GM23338 (cell line): ENCODE results near the gene FGF9. TPM values are rescaled to one million over a fixed set of nuclear protein-coding genes. Genes with fewer than 3 reads are reported as not detected.

Source experiments
- ATAC-seq: fragments of 200-7000 bp; cut with Tn5 transposase; 3 replicates; pipeline ENCODE4 v1.9.1; 2020
- DNase-seq: peaks from one replicate; pipeline ENCODE4 v3.0.0-alpha.2; 2015; ENCODE audit warnings: low spot score
- H2AFZ ChIP-seq: fragments of 200-600 bp; sonication (generic); 2 replicates; pipeline ENCODE4 v1.8.0; 2016; ENCODE audit warnings: antibody characterized with exemption, mild to moderate bottlenecking, moderate library complexity
- H3F3A ChIP-seq: fragments of 200-600 bp; sonication (generic); replicated peaks from 2 replicates; pipeline ENCODE4 v1.8.0; 2017; ENCODE audit warnings: antibody characterized with exemption, mixed run types, low read depth
- H3K27ac ChIP-seq: fragments of 200-600 bp; sonication (generic); 2 replicates; pipeline ENCODE4 v1.6.1; 2016; ENCODE audit warnings: low read depth
- H3K27me3 ChIP-seq: fragments of 200-600 bp; sonication (generic); 2 replicates; pipeline ENCODE4 v1.8.0; 2016; ENCODE audit warnings: mild to moderate bottlenecking, mixed run types, moderate library complexity; ENCODE audit not compliant: insufficient read depth
- H3K36me3 ChIP-seq: fragments of 200-600 bp; sonication (generic); 2 replicates; pipeline ENCODE4 v1.8.0; 2016; ENCODE audit warnings: mild to moderate bottlenecking; ENCODE audit not compliant: insufficient read depth
- H3K4me1 ChIP-seq: fragments of 200-600 bp; sonication (generic); 2 replicates; pipeline ENCODE4 v1.8.0; 2016; ENCODE audit warnings: mild to moderate bottlenecking, moderate library complexity; ENCODE audit not compliant: insufficient read depth
- H3K4me2 ChIP-seq: fragments of 200-600 bp; sonication (generic); 2 replicates; pipeline ENCODE4 v1.7.1; 2017; ENCODE audit warnings: mixed run types
- H3K4me3 ChIP-seq: fragments of 200-600 bp; sonication (generic); 2 replicates; pipeline ENCODE4 v1.6.1; 2016; ENCODE audit warnings: mixed run types
- H3K79me2 ChIP-seq: fragments of 200-600 bp; sonication (generic); replicated peaks from 2 replicates; pipeline ENCODE4 v1.8.0; 2017; ENCODE audit warnings: mild to moderate bottlenecking; ENCODE audit not compliant: insufficient read depth
- H3K9me2 ChIP-seq: fragments of 200-600 bp; sonication (generic); 2 replicates; pipeline ENCODE4 v1.8.0; 2017; ENCODE audit not compliant: insufficient read depth
- H4K20me1 ChIP-seq: fragments of 200-600 bp; sonication (generic); replicated peaks from 2 replicates; pipeline ENCODE4 v1.8.0; 2017; ENCODE audit warnings: mild to moderate bottlenecking; ENCODE audit not compliant: insufficient read depth
- H3K27ac Mint-ChIP-seq: 2 replicates; pipeline ENCODE4 v1.8.0; 2020; ENCODE audit warnings: inconsistent platforms, mild to moderate bottlenecking, moderate library complexity, mixed read lengths
- H3K27me3 Mint-ChIP-seq: 3 replicates; pipeline ENCODE4 v1.8.0; 2022; ENCODE audit warnings: low read depth, mild to moderate bottlenecking, moderate library complexity, mixed read lengths, inconsistent platforms; ENCODE audit not compliant: insufficient read depth, poor library complexity
- H3K36me3 Mint-ChIP-seq: 3 replicates; pipeline ENCODE4 v1.8.0; 2021; ENCODE audit warnings: low read depth, mild to moderate bottlenecking, inconsistent platforms, moderate library complexity, mixed read lengths
- H3K4me1 Mint-ChIP-seq: 3 replicates; pipeline ENCODE4 v1.8.0; 2020; ENCODE audit warnings: mild to moderate bottlenecking, inconsistent platforms, mixed read lengths
- H3K4me3 Mint-ChIP-seq: 3 replicates; pipeline ENCODE4 v1.8.0; 2021; ENCODE audit warnings: moderate library complexity, mild to moderate bottlenecking, inconsistent platforms, mixed read lengths
- H3K9me3 Mint-ChIP-seq: 3 replicates; pipeline ENCODE4 v1.8.0; 2020; ENCODE audit warnings: moderate library complexity, mild to moderate bottlenecking, inconsistent platforms, mixed read lengths
- EZH2 ChIP-seq: fragments of 200-600 bp; sonication (generic); IDR thresholded peaks from one replicate; pipeline ENCODE4 v1.8.0; 2017; ENCODE audit warnings: antibody characterized with exemption, mild to moderate bottlenecking, low read depth; ENCODE audit not compliant: unreplicated experiment
- REST ChIP-seq: IDR thresholded peaks from one replicate; pipeline ENCODE4 v1.6.1; 2018; ENCODE audit warnings: antibody characterized with exemption; ENCODE audit not compliant: unreplicated experiment
- ZNF114 ChIP-seq: fragments of 250-450 bp; sonication (Bioruptor Pico); IDR thresholded peaks from 2 replicates; pipeline ENCODE4 v1.5.0; 2020; ENCODE audit warnings: mild to moderate bottlenecking, moderate library complexity
- ZNF331 ChIP-seq: fragments of 250-450 bp; sonication (Bioruptor Pico); IDR thresholded peaks from 2 replicates; pipeline ENCODE4 v1.5.0; 2020; ENCODE audit warnings: low read depth, mild to moderate bottlenecking, moderate library complexity
- ZNF462 ChIP-seq: fragments of 250-450 bp; sonication (Bioruptor Pico); IDR thresholded peaks from 2 replicates; pipeline ENCODE4 v1.5.0; 2020; ENCODE audit warnings: mild to moderate bottlenecking, moderate library complexity
- polyA plus RNA-seq: library from polyadenylated mRNA; unstranded; fragments of >200 nt; fragmentation: Nextera tagmentation; extraction: Ambion mirVana; gene quantifications from 2 replicates; pipeline ENCODE4 v1.2.1, GENCODE V29; 2016
- total RNA-seq: library from RNA; depleted of rRNA; stranded (reverse); fragments of >200 nt; shearing (Covaris generic); gene quantifications from 2 replicates; pipeline ENCODE4 v1.2.3, GENCODE V29; 2014

The FGF9 gene
- total and polyA plus RNA-seq, 2 experiments from 2014 or later = 0.27 TPM; not detected in 1

- TF ChIP-seq ZNF462 (CRISPR knock-in tag) (no peak), ZNF114 (CRISPR knock-in tag) (no peak), REST (no peak)
These were observed 74.4 kb downstream of the FGF9 start (continued) for GRCh38 chr13:21745307-21745706.

- Histone ChIP-seq H3K4me1 (no peaks in the 10 kb centered on the region), H3K9me2 (no peaks in the 10 kb centered on the region), H3F3A (no peaks in the 10 kb centered on the region), H3K4me2 (no peak overlapping the region), H4K20me1 (no peaks in the 10 kb centered on the region), H3K36me3 (no peaks in the 10 kb centered on the region), H3K79me2 (no peaks in the 10 kb centered on the region), H3K27me3 (no peaks in the 10 kb centered on the region), H3K4me3 (no peak overlapping the region), H2AFZ (peak overlapping the region; percentile 86), H3K27ac (no peak overlapping the region)
- Mint-ChIP-seq H3K4me1 (no peaks in the 10 kb centered on the region), H3K27ac (no peak overlapping the region; the same call in 1 of the 2 replicates), H3K27me3 (no peaks in the 10 kb centered on the region), H3K9me3 (no peaks in the 10 kb centered on the region), H3K36me3 (no peaks in the 10 kb centered on the region), H3K4me3 (no peak overlapping the region)
- ATAC-seq = no peak
- DNase-seq = no peak
- TF ChIP-seq ZNF114 (CRISPR knock-in tag) (no peak), ZNF462 (CRISPR knock-in tag) (no peak), ZNF331 (CRISPR knock-in tag) (no peak), EZH2 (no peak)
These were observed 76.6 kb downstream of the FGF9 start for GRCh38 chr13:21747456-21747855.
